NCI-H82 (cell line): ENCODE data around the gene ADSS1.

Experiments
- DNase-seq: peaks from one replicate; lab custom pipeline; 2025; lab: John Stamatoyannopoulos, UW

The ADSS1 gene

GRCh38 chr14:104700225-104700651, 23.8 kb upstream of the ADSS1 start:
- no peak for DNase-seq

GRCh38 chr14:104700747-104701217, 23.2 kb upstream of the ADSS1 start:
- no peak for DNase-seq

GRCh38 chr14:104701383-104702076, 22.5 kb upstream of the ADSS1 start:
- DNase-seq = no peak

- no peak for DNase-seq
These were observed 21.9 kb upstream of the ADSS1 start for GRCh38 chr14:104702106-104702505.

GRCh38 chr14:104702673-104703072, 21.4 kb upstream of the ADSS1 start:
- no peak for DNase-seq

GRCh38 chr14:104703269-104703668, 20.8 kb upstream of the ADSS1 start:
- DNase-seq = no peak

- no peak for DNase-seq
These were observed 19.8 kb upstream of the ADSS1 start for GRCh38 chr14:104704252-104704651.

- DNase-seq = no peak
These were observed 18.5 kb upstream of the ADSS1 start for GRCh38 chr14:104705340-104706047.

GRCh38 chr14:104706733-104707607, 17.1 kb upstream of the ADSS1 start:
- DNase-seq = no peak

- no peak for DNase-seq
These were observed 16.1 kb upstream of the ADSS1 start for GRCh38 chr14:104707608-104708595.

- DNase-seq = peak; percentile 76
These were observed 15.3 kb upstream of the ADSS1 start for GRCh38 chr14:104708606-104709268.

GRCh38 chr14:104709387-104710039, 14.5 kb upstream of the ADSS1 start:
- DNase-seq = no peak

GRCh38 chr14:104710071-104710735, 13.8 kb upstream of the ADSS1 start:
- no peak for DNase-seq

GRCh38 chr14:104712881-104713734, 10.9 kb upstream of the ADSS1 start:
- DNase-seq = no peak

GRCh38 chr14:104714066-104714465, 10.0 kb upstream of the ADSS1 start:
- no peak for DNase-seq

- no peak for DNase-seq
These were observed 9.3 kb upstream of the ADSS1 start for GRCh38 chr14:104714681-104715080.

- no peak for DNase-seq
These were observed 8.6 kb upstream of the ADSS1 start for GRCh38 chr14:104715416-104715815.

GRCh38 chr14:104715871-104716270, 8.2 kb upstream of the ADSS1 start:
- DNase-seq = no peak

- DNase-seq = no peak
These were observed 6.9 kb upstream of the ADSS1 start for GRCh38 chr14:104717137-104717536.
